ENCODE results near the gene FXYD1. TPM values are rescaled to one million over a fixed set of nuclear protein-coding genes. Genes with fewer than 3 reads are reported as not detected.

The FXYD1 gene
- 10 to 100 TPM in 3 of 7 donors, 1 to 10 TPM in 2, under 1 TPM in 1, not detected in 1; 0.83 to 18.1 (median 8.0) TPM for total RNA-seq
- polyA plus RNA-seq: 10 to 100 TPM in 2 of 3 donors, 1 to 10 TPM in 1; 9.8 to 17.8 (median 16.0) TPM
- long read RNA-seq, donor 1, transcript FXYD1-201 (8 exons, 592 nt): major isoform, 18 of 18 reads
- long read RNA-seq, donor 1, partial matches to known transcripts: 0 of 18 reads
- long read RNA-seq, donor 1, other reads (novel, unspliced or antisense): 0 of 18 reads
- long read RNA-seq, donor 2, transcript FXYD1-201 (8 exons, 592 nt): major isoform, 9 of 11 reads
- long read RNA-seq, donor 2, partial matches to known transcripts: 0 of 11 reads
- long read RNA-seq, donor 2, other reads (novel, unspliced or antisense): 0 of 11 reads

DNA sequence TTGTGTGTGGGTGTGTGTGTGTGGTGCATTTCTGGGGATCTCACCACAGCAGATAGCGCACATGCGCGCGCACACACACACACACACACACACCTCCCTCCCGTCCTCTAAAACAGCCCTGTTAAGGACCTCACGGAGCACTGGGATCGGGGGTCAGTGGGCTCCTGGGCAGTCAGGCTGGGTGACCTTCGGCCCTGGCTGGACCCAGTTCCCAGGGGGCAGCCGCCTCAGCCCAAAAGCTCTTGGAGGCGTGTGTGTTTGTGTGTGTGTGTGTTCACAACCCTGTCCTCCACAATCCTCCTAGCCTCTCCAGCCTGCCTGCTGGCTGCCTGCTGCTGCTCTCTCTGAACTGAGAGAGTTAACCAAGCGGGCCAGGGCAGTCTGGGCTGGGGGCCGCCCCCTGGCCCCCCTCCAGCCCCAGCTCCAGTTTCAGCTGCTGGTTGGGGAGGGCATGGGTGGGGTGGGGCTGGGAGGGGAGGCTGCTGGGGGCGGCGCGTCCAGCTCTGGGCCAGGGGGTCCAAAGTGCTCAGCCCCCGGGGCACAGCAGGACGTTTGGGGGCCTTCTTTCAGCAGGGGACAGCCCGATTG is at the start of gene FXYD1:
FXYD1 (plus strand) TSS at position 520 of the 588 bp plus-strand sequence. CDS start 1,256 bp downstream, outside the sequence.
- Histone ChIP-seq H3K9me3 (no peaks in the 10 kb centered on the region), H3K27ac (peak within 1 kb of the TSS in 7 of 8 donors; percentile 66 to 79 (median 72)), H3K4me3 (peak within 1 kb of the TSS in 2 of 8 donors; percentile 15 to 65), H3K4me1 (peaks cover 19 to 81% (median 44%) of the 10 kb centered on the region in 6 donors), H3K36me3 (no peaks in the 10 kb centered on the region), H3K27me3 (replicated peaks in 1 of 7) (peaks cover 0 to 44% (median 14%) of the 10 kb centered on the region in 7 donors)
- WGBS, 5 donors: 70 to 89% (median 84%) methylated on average over 13 to 18 of the region's 18 CpGs
- DNase-seq: no peak
- TF ChIP-seq, protein P1, sequence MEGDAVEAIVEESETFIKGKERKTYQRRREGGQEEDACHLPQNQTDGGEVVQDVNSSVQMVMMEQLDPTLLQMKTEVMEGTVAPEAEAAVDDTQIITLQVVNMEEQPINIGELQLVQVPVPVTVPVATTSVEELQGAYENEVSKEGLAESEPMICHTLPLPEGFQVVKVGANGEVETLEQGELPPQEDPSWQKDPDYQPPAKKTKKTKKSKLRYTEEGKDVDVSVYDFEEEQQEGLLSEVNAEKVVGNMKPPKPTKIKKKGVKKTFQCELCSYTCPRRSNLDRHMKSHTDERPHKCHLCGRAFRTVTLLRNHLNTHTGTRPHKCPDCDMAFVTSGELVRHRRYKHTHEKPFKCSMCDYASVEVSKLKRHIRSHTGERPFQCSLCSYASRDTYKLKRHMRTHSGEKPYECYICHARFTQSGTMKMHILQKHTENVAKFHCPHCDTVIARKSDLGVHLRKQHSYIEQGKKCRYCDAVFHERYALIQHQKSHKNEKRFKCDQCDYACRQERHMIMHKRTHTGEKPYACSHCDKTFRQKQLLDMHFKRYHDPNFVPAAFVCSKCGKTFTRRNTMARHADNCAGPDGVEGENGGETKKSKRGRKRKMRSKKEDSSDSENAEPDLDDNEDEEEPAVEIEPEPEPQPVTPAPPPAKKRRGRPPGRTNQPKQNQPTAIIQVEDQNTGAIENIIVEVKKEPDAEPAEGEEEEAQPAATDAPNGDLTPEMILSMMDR (IDR thresholded peaks at IDR 0.05 in 8 of 11, conservative IDR thresholded peaks at IDR 0.05 in 3 of 11): no peak
- no peak for TF ChIP-seq POLR2A (IDR thresholded peaks at IDR 0.05)
- no peak for TF ChIP-seq POLR2AphosphoS5 (IDR thresholded peaks at IDR 0.05)
- intact Hi-C loops (cut with DNase I; ENCODE audit: low total_unique reads): no loop called here

DNA sequence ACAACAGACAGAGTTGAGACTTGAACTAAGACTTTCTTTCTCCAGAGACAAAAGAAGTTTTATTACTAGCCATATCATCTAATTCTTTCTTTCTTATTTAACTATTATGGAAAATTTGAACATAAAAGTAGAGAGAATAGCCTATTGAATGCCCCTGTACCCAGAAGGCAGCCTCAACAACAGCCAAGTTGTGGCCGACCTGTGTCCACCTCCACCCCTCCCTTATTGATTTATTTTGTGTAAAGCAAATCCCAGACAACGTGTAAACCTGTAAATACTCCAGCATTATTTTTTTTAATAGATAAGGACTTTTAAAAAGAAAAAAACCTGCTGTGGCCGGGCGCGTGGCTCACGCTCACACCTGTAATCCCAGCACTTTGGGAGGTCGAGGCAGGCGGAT is 49.1 kb upstream of the FXYD1 start:
- Histone ChIP-seq H3K27ac (no peak overlapping the region), H3K4me3 (no peak overlapping the region), H3K27me3 (replicated peaks in 1 of 7) (peaks cover 0 to 18% (median 4%) of the 10 kb centered on the region in 7 donors), H3K36me3 (no peaks in the 10 kb centered on the region), H3K4me1 (peaks cover 11 to 57% (median 31%) of the 10 kb centered on the region in 6 donors), H3K9me3 (no peaks in the 10 kb centered on the region)
- intact Hi-C loops (cut with DNase I; ENCODE audit: low total_unique reads): no loop called here
- no peak for TF ChIP-seq POLR2AphosphoS5 (IDR thresholded peaks at IDR 0.05)
- TF ChIP-seq POLR2A (IDR thresholded peaks at IDR 0.05): no peak
- TF ChIP-seq, protein P1 (IDR thresholded peaks at IDR 0.05 in 8 of 11, conservative IDR thresholded peaks at IDR 0.05 in 3 of 11): no peak
- WGBS, 5 donors: 88 to 92% (median 91%) methylated on average over 8 of the region's 8 CpGs
- no peak for DNase-seq

DNA sequence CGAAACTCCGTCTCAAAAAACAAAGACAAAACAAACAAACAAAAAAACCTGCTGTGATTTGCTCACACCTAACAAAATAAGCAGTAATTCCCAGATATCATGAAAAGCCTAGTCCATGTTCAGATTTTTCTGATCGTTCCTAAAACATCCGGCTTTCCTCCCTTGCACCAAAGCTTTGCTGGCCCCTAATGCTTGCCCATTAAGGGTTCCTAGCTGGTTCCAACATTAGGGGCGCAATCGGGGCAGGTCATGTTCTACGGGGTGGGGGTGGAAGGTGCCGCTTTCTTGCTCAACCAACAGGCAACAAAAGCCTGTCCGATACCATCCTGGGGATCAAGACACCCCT is 48.5 kb upstream of the FXYD1 start:
- Histone ChIP-seq H3K27me3 (replicated peaks in 1 of 7) (peaks cover 0 to 18% (median 4%) of the 10 kb centered on the region in 7 donors), H3K36me3 (no peaks in the 10 kb centered on the region), H3K9me3 (no peaks in the 10 kb centered on the region), H3K4me3 (peak overlapping the region in 1 of 8 donors; percentile 35), H3K27ac (no peak overlapping the region), H3K4me1 (peaks cover 9 to 51% (median 29%) of the 10 kb centered on the region in 6 donors)
- DNase-seq: no peak
- 35 to 47% (median 42%) methylated on average over 9 of the region's 9 CpGs for WGBS, 5 donors
- TF ChIP-seq POLR2AphosphoS5 (IDR thresholded peaks at IDR 0.05) (no peak), POLR2A (IDR thresholded peaks at IDR 0.05) (no peak)
- TF ChIP-seq, protein P1 (IDR thresholded peaks at IDR 0.05 in 8 of 11, conservative IDR thresholded peaks at IDR 0.05 in 3 of 11): no peak
- intact Hi-C loops (cut with DNase I; ENCODE audit: low total_unique reads): loop anchor here (5.0 kb wide), 1 partner anchor 118 kb away; no protein-coding TSS in a partner anchor

Data from spleen (tissue), 13 donors.